GM19035 (cell line): ENCODE results near the gene NFATC2.

ENCODE experiments used
- ATAC-seq: cut with Tn5 transposase; IDR thresholded peaks from one replicate; pipeline ENCODE4 v1.9.1; 2021; ENCODE audit not compliant: unreplicated experiment

The NFATC2 gene

GRCh38 chr20:51382111-51382985 is 160.2 kb downstream of the NFATC2 start:
- no peak for ATAC-seq

- ATAC-seq = no peak
Observed at GRCh38 chr20:51381557-51381956, 161.0 kb downstream of the NFATC2 start.

GRCh38 chr20:51380401-51381385 is 161.8 kb downstream of the NFATC2 start:
- ATAC-seq = no peak

GRCh38 chr20:51379601-51380341 is 162.7 kb downstream of the NFATC2 start:
- no peak for ATAC-seq

- no peak for ATAC-seq
Observed at GRCh38 chr20:51378171-51378928, 164.2 kb downstream of the NFATC2 start.

GRCh38 chr20:51377132-51377531 is 165.4 kb downstream of the NFATC2 start:
- no peak for ATAC-seq

GRCh38 chr20:51376111-51376510 is 166.4 kb downstream of the NFATC2 start:
- no peak for ATAC-seq

GRCh38 chr20:51375561-51375960 is 167.0 kb downstream of the NFATC2 start:
- no peak for ATAC-seq

GRCh38 chr20:51374961-51375360 is 167.6 kb downstream of the NFATC2 start:
- no peak for ATAC-seq

GRCh38 chr20:51374456-51374830 is 168.1 kb downstream of the NFATC2 start:
- ATAC-seq = no peak

GRCh38 chr20:51373713-51374455 is 168.6 kb downstream of the NFATC2 start:
- ATAC-seq = no peak

GRCh38 chr20:51372966-51373365 is 169.6 kb downstream of the NFATC2 start:
- ATAC-seq = no peak

GRCh38 chr20:51372176-51372803 is 170.2 kb downstream of the NFATC2 start:
- ATAC-seq = no peak

GRCh38 chr20:51371720-51372119 is 170.8 kb downstream of the NFATC2 start:
- no peak for ATAC-seq

GRCh38 chr20:51369503-51369902 is 173.0 kb downstream of the NFATC2 start:
- ATAC-seq = no peak

- ATAC-seq = no peak
Observed at GRCh38 chr20:51368461-51369211, 173.9 kb downstream of the NFATC2 start.

GRCh38 chr20:51366155-51366886 is 176.2 kb downstream of the NFATC2 start:
- ATAC-seq = no peak

- no peak for ATAC-seq
Observed at GRCh38 chr20:51365670-51366069, 176.8 kb downstream of the NFATC2 start.
